ENCODE data around the gene PCA3.
"Not testable (repeated sequence)": the region's sequence is repeated elsewhere in the genome, so short reads cannot be mapped to it uniquely, and the experiment has no call there.

GRCh38 chr9:76742890-76743289 is 21.3 kb upstream of the PCA3 start:
- TF ChIP-seq, protein P1, sequence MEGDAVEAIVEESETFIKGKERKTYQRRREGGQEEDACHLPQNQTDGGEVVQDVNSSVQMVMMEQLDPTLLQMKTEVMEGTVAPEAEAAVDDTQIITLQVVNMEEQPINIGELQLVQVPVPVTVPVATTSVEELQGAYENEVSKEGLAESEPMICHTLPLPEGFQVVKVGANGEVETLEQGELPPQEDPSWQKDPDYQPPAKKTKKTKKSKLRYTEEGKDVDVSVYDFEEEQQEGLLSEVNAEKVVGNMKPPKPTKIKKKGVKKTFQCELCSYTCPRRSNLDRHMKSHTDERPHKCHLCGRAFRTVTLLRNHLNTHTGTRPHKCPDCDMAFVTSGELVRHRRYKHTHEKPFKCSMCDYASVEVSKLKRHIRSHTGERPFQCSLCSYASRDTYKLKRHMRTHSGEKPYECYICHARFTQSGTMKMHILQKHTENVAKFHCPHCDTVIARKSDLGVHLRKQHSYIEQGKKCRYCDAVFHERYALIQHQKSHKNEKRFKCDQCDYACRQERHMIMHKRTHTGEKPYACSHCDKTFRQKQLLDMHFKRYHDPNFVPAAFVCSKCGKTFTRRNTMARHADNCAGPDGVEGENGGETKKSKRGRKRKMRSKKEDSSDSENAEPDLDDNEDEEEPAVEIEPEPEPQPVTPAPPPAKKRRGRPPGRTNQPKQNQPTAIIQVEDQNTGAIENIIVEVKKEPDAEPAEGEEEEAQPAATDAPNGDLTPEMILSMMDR (IDR thresholded peaks at IDR 0.05 in 8 of 11, conservative IDR thresholded peaks at IDR 0.05 in 3 of 11) = not testable (repeated sequence)
- not testable (repeated sequence) for TF ChIP-seq POLR2A (IDR thresholded peaks at IDR 0.05)
